ENCODE results near the gene HEBP2. TPM values are rescaled to one million over a fixed set of nuclear protein-coding genes. Genes with fewer than 3 reads are reported as not detected.

The HEBP2 gene
- total and polyA plus RNA-seq, 2 of the 13 experiments (the other 11 are each of a cell fraction or from before 2014, with no cell fraction given), result 16.0 to 72.8 TPM

- no peak for TF ChIP-seq ZFP36 (IDR thresholded peaks at IDR 0.05; ENCODE audit: borderline replicate concordance, low read depth, low read length, partially characterized antibody)
- peak; percentile 66 for TF ChIP-seq STAG1 (CRISPR knock-in tag; IDR thresholded peaks at IDR 0.05)
- TF ChIP-seq ZNF34 (CRISPR knock-in tag; IDR thresholded peaks at IDR 0.05; ENCODE audit: borderline replicate concordance), result peak; percentile 3; the same call in 1 of the 2 replicates
- no peak for TF ChIP-seq MXI1 (IDR thresholded peaks at IDR 0.05; ENCODE audit: borderline replicate concordance, low read depth, low read length)
- peak; percentile 19; the same call in 1 of the 2 replicates for TF ChIP-seq ZNF772 (CRISPR knock-in tag; IDR thresholded peaks at IDR 0.05)
- TF ChIP-seq PREB (CRISPR knock-in tag; IDR thresholded peaks at IDR 0.05), result no peak
- 0 out of 2 replicates have a peak, but pooled peaks have one; percentile 15 for TF ChIP-seq TRIM24 (CRISPR knock-in tag; IDR thresholded peaks at IDR 0.05)
- TF ChIP-seq MYPOP (CRISPR knock-in tag; IDR thresholded peaks at IDR 0.05), result peak; percentile 6; the same call in 1 of the 2 replicates
- TF ChIP-seq LCORL (IDR thresholded peaks at IDR 0.05), result no peak
- no peak; the same call in 1 of the 2 replicates for TF ChIP-seq LCORL (CRISPR knock-in tag; IDR thresholded peaks at IDR 0.05)
- no peak for TF ChIP-seq TRIM22 (IDR thresholded peaks at IDR 0.05)
- TF ChIP-seq KMT2A (CRISPR knock-in tag; IDR thresholded peaks at IDR 0.05), result no peak
- TF ChIP-seq TFAP4 (IDR thresholded peaks at IDR 0.05; ENCODE audit: borderline replicate concordance, low read depth), result no peak
- TF ChIP-seq ZNF691 (CRISPR knock-in tag; IDR thresholded peaks at IDR 0.05; ENCODE audit: borderline replicate concordance, low read depth), result no peak; the same call in 1 of the 2 replicates
- TF ChIP-seq REST (IDR thresholded peaks at IDR 0.05; ENCODE audit: borderline replicate concordance in 1 of 2, low read depth in 1 of 2, low read length in 2 of 2), result no peak
- no peak for TF ChIP-seq ZXDC (CRISPR knock-in tag; IDR thresholded peaks at IDR 0.05)
- TF ChIP-seq ZNF124 (CRISPR knock-in tag; IDR thresholded peaks at IDR 0.05), result no peak
Measured at GRCh38 chr6:138403324-138403800, 661 bp upstream of the HEBP2 start (continued).
